Epithelial cell of proximal tubule (primary cell): ENCODE data around the gene RMDN2. TPM values are rescaled to one million over a fixed set of nuclear protein-coding genes. Genes with fewer than 3 reads are reported as not detected.
"Not testable (repeated sequence)": the region's sequence is repeated elsewhere in the genome, so short reads cannot be mapped to it uniquely, and the experiment has no call there.

ENCODE experiments used
- DNase-seq: peaks from one replicate; pipeline ENCODE4 v3.0.0-alpha.2; 2011; ENCODE audit warnings: low read depth
- H3K4me3 ChIP-seq: 2 replicates; pipeline ENCODE4 v1.5.1; 2011; ENCODE audit warnings: low read depth, mild to moderate bottlenecking, low read length
- total RNA-seq: library from RNA; depleted of rRNA; stranded (reverse); fragments of >200 nt; gene quantifications from 2 replicates; pipeline ENCODE4 v1.2.3, GENCODE V29; 2015
- TF ChIP-seq, protein P1 (sequence below): conservative IDR thresholded peaks from 2 replicates; pipeline ENCODE4 v1.5.1; 2012; ENCODE audit warnings: low read depth, mild to moderate bottlenecking, low read length

The RMDN2 gene
- total RNA-seq, 1 donor from 2014 or later: 2.8 TPM

DNA sequence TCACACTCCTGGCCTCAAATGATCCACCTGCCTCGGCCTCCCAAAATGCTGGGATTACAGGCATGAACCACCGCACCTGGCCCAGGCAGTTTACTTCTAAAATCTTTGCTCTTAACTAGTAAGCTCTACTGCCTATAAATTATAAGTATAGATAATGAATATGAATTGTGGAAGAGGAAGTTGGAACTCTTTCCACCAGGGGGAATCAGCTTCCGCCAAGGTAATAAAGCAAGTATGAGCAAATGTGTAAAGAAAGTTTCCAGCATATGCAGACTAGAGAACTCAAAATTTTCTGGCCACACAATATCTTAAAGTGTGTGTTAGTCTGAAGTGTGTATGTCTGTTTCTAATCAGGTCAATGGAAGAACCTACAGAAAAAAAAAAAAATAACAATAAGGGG is 68.1 kb downstream of the RMDN2 start:
- TF ChIP-seq, protein P1, sequence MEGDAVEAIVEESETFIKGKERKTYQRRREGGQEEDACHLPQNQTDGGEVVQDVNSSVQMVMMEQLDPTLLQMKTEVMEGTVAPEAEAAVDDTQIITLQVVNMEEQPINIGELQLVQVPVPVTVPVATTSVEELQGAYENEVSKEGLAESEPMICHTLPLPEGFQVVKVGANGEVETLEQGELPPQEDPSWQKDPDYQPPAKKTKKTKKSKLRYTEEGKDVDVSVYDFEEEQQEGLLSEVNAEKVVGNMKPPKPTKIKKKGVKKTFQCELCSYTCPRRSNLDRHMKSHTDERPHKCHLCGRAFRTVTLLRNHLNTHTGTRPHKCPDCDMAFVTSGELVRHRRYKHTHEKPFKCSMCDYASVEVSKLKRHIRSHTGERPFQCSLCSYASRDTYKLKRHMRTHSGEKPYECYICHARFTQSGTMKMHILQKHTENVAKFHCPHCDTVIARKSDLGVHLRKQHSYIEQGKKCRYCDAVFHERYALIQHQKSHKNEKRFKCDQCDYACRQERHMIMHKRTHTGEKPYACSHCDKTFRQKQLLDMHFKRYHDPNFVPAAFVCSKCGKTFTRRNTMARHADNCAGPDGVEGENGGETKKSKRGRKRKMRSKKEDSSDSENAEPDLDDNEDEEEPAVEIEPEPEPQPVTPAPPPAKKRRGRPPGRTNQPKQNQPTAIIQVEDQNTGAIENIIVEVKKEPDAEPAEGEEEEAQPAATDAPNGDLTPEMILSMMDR: peak; percentile 35
- DNase-seq: no peak
- no peak overlapping the region for H3K4me3 ChIP-seq

DNA sequence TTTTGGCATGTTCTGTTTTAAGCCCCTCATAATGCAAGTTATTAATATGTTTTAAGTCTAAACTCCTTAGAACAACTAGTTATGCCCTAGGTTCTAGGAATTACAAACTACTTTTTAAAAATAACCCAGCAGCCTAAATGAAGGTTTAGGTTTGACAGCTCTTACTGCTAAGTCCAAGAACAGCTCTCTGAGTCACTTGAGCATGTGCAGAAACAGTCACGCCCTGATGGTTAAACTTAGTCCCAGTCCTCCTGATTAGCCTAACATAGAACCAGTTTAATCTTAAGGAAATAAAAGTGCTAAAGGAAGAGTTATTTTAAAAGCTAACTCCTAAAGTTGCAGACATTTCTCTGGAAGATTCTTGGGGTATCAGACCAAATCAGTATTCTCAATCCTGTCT is 72.5 kb downstream of the RMDN2 start:
- TF ChIP-seq, protein P1: no peak
- no peak for DNase-seq
- H3K4me3 ChIP-seq: no peak overlapping the region

DNA sequence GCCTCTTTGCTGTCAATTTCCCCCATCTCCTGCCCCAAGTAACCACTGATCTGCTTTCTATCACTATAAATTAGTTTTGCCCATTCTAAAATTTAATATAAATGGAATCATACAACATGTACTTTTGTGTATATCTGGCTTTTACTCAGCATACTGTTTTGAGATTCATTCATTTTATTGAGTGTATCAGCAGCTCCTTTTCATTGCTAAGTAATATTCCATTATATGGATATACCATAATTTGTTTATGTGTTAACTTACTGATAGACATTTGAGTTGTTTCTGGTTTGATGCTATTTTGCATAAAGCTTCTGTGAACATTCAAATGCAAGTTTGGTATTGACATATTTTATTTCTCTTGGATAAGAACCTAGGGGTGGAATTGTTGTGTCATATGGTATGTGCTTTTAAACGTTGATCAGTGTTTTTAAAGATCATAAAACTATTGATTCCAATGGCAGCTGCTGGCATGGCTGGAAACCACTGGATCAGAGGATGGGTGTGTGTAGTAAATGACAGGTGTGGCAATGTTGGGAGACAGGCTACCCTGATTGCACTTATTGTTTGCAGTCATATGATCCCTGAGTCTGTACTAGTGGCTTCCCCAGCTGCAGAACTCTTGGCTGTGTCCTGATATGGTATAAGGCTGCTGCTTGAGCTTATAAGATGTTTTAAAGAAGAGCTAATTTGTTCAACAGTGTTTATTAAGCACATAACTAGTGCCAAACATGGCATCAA is 75.6 kb downstream of the RMDN2 start:
- H3K4me3 ChIP-seq: no peak overlapping the region
- TF ChIP-seq, protein P1: no peak
- no peak for DNase-seq

DNA sequence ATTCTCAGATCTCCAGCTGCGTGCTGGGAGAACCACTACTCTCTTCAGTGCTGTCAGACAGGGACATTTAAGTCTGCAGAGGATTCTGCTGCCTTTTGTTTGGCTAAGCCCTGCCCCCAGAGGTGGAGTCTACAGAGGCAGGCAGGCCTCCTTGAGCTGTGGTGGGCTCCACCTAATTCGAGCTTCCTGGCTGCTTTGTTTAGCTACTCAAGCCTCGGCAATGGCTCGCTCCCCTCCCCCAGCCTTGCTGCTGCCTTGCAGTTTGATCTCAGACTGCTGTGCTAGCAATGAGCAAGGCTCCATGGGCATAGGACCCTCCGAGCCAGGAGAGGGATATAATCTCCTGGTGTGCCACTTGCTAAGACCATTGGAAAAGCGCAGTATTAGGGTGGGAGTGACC is 85.1 kb downstream of the RMDN2 start:
- not testable (repeated sequence) for DNase-seq, H3K4me3 ChIP-seq

DNA sequence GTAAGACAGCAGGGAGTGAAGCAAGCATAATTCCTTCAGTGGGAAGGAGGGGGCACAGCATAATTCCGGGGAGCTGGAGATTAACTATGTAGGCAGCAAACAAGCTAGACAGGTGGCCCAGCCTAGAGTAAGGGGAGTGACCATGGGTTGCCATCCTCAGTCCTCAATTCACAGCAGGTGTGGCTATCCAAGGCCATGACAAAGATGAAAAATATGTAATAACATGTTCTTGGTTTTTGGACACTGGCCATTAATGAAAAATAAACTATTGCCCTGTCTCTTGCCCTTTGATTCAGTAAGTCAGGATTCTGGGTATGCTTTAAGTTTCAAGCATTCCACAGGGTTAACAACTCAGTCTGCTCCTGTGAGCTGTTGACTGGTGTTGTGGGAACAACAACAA is 85.9 kb downstream of the RMDN2 start:
- DNase-seq: no peak
- H3K4me3 ChIP-seq: no peak overlapping the region
- TF ChIP-seq, protein P1: no peak

DNA sequence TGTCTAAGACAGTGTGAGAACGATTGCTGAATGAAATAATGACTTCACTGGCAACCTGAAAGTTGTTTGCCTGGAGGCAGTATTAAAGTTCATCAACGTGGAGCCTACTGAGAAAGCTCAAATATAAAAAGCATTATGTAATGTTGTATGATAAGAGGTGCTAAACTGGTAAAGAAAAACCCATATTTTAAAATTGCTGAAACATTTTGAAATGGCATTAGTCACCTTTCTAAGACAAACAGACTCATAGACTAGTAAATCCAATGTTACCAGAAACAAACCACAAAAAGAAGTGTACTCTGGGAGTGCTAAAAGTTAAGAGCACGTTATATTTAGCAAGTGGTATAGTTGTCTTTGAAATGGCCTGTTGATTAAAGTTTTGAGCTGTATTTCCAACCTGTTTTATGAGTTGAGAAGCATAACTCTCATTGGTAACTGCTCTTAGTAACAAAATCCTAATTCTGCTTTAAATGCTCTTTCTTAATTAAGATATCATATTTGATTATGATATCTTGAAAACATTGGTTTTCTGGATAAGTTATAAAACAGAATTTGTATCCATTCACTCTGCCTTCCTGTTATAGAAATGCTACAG is 88.2 kb downstream of the RMDN2 start:
- H3K4me3 ChIP-seq: no peak overlapping the region
- TF ChIP-seq, protein P1: no peak
- DNase-seq: no peak

DNA sequence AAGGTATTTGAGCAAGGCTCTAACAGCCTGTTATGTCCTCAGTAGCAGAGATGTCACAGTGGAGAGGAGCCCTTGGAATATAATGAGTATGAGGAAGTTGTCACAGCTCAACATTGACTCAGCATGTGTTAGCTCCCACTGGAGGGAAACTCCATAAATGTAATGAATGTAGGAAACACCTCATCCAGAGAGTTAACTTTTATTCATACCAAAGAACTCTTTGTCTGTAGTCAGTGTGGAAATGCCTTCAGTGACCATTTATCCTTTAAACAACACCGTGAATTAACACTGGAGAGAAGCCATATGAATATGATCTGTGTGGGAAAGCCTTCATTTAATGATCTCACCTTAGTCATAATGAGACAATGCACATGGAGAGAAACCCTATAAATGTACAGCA is 91.1 kb downstream of the RMDN2 start:
- no peak overlapping the region for H3K4me3 ChIP-seq
- TF ChIP-seq, protein P1: no peak
- DNase-seq: no peak
